CD4-positive, alpha-beta T cell treated with Interleukin-12 subunit alpha and Interleukin-12 subunit beta, for 1 hour (primary cell): ENCODE results near the gene SRRM2.
"Not testable (repeated sequence)": the region's sequence is repeated elsewhere in the genome, so short reads cannot be mapped to it uniquely, and the experiment has no call there.

Experiments used
- DNase-seq: peaks from one replicate; pipeline ENCODE4 v3.0.0-alpha.2; 2020

Gene SRRM2

DNA sequence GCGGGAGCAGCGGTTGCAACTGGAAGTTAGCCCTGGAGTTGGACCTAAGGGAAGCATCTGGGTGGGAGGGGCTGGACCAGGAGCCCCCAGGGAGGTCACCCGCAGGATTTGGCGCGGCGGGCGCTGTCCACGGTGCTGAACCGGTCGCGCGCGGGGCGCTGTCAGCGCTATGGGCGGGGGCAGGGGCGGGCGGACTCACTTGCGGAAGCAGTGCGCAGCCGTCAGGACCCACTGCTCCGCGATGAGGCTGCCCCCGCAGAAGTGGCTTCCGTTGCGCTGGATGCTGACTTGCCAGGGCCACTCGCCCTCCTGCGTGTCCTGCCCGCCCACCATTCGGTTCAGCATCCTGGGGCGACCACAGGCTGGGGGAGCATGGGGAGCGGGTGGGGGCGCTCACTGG is 36.9 kb upstream of the SRRM2 start:
- peak; percentile 84 for DNase-seq

- no peak for DNase-seq
Measured at GRCh38 chr16:2715966-2716885, 36.2 kb upstream of the SRRM2 start.

DNA sequence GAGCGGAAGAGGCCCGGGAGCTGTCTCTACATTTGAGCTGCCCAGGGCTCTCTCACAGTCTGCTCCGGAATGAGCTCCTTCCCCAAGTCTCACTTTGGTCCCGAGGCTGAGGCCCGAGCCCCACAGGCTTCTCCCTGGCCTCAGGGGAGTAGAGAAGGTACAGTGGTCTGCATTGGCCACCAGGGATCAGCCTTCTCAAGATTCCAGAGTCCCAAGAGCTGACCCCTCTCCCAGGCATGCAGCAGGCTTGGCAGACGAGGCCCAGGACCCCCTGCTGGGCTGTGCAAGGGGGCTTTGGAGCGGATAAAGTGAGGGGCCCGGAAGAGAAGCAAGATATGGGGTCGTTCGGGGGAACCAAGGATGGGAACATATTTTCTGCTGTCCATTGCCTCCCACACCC is 35.5 kb upstream of the SRRM2 start:
- DNase-seq: no peak

DNA sequence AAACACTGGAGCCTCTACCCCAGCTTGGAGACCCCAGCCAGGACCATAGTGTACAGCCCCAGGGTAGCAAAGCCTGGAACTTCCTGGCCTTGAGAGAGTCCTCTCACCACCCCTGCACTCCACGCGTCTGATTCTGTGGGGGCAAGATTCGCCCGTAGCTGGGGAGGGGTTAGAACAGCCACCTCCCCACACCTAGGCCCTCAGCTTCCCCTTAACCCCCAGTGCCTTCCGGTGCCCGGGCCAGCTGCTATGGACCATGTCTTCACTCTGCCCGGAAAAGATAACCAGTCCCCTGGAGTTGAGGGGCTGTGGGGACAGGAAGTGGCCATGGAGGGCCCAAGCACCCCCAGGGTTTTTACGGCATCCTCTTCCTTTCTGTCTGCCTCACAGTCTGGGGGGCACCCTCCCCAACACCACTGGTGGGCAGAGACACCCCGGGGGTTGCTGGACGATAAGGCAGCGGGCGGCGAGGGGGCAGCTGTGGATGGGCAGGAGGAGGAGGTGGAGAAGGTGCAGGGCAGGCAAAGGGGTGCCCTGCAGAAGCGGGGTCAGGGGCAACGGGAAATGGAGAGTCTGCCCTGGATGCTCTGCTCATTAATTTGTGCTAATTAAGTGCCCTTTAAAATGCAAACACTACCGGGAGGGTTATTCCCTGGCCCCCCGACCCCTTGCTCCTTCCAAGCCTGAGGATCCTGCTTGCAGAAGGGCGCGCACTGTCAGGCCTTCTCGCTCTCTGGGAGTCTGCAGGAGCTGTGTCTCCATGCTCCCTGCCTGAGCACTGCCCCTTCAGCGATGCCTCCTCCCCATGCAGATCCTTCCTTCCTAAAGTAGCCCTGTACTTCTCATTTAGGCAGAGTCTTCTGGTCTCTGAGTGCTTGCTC is 34.8 kb upstream of the SRRM2 start:
- DNase-seq: no peak

DNA sequence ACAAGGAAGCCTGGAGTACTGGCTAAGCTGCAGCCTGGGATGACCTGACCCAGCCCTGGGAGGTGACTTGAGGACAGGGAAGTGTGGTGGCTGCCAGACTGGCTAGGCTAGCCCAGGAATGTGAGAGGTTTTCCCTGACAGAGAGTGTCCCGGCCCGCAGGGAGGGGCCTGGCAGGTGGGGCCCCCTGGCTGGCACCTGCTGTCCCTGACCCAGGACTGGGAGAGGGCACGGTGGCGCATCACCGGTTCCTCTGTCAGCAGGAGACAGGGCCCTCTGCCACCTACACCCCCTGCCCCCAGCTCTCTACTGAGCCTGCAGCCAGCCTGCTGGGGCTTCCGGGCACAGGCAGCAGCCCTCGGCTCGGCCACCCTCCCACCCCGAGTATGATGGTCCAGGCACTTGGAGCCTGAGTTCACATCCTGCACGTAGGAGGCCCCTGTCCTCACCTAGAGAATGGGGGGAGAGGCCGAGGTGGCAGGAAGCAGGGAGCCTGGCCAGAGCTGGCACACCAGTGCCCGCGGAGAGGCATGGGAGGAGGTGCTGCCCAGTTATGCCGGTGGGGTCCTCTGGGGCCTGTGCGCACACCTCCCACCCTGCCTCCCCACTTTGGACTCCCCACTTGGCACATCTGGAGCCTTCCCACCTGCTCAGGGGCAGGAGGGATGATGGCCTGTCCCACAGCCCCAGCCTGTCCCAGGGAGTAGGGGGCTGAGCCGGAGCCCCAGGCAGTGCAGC is 32.9 kb upstream of the SRRM2 start:
- no peak for DNase-seq

DNA sequence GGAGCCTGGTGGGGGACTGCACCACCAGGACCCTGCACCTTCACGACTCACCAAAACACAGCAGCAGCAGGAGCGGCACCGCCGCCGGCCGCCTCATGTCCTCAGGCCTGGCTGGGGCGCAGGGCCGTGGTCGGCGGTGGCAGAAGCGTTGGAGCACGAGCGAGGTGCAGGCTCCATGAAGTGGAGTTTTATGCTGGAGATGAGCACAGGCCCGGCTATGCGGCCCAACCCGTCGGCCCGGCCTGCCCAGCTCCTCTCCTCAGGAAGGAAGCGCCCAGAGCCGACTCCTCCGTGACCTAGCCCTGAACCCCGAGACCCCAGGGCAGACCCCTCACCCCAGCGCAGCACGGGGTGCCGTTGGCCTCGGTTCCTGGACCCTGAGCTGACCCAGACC is 32.4 kb upstream of the SRRM2 start, which contains the start of gene PRSS27:
Gene PRSS27, minus strand, starts transcription at position 161 of the 394 bp plus-strand sequence. Its CDS starts 64 bp downstream, at position 97.
- no peak for DNase-seq

GRCh38 chr16:2720719-2721633 is 31.5 kb upstream of the SRRM2 start:
- peak; percentile 91 for DNase-seq

DNA sequence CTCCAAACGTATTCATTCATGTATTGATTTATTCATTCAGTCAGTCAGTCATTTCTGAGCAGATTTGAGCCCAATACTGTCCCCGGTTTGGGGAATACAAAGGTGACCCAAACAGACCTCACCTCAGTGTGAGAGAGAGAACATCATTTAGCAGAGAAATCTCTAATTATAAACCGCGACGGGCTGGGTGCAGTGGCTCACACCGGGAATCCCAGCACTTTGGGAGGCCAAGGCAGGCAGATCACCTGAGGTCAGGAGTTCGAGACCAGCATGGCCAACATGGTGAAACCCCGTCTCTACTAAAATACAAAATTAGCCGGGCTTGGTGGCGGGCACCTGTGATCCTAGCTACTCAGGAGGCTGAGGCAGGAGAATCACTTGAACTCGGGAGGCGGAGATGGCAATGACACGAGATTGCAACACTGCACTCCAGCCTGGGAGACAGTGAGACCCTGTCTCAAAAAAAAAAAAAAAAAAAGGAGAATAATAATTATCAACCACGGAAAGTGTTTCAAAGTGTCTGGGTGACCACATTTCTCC is 30.7 kb upstream of the SRRM2 start:
- DNase-seq: not testable (repeated sequence)

DNA sequence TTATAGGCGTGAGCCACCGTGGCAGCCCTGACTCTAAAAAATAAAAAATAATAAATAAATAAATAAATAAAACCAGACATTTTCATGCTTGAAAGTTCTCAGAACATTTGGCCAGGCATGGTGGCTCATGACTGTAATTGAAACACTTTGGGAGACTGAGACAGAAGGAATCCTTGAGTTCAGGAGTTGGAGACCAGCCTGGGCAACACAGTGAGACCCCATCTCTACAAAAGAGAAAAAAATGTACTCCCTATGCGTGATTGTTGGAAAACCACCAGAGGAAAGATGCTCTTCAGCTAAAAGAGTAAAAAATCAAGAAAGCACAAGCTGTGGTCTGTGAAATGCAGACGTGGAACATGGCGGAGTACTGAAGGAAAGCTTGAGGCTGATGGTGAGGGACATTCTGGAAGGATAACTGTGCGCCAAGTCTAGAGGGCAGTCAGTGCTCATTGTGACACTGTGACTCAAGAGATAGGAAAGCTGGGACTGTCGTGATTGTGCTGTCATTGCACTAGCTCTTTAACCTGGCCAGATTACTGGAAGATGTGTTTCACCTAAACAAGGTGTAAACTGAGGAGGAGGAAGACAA is 28.3 kb upstream of the SRRM2 start:
- DNase-seq: no peak

DNA sequence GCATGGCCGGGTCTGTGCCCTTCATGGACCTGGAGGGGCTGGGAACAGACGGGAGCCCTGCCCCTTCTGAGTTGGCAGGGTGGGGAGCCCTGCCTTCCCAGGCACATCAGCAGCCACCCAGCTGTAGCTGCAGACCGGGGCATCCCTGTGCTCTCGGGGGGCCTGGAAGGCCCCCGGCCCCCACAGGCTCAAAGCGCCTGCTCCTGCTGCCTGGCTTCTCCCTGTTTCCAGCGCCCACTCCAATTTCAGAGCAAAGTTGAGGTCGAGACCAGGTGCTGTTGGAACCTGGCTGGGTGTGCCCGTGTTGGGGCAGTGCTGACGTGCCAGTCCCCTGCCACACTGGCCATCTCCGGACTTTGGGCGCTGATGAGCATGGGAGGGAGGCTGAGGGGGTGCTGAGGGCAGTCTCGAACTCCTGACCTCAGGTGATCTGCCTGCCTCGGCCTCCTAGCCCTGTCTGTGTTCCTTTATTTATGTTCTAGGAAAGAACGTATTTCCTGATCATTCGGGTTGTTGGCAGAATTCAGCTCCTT is 27.6 kb upstream of the SRRM2 start:
- DNase-seq: no peak

DNA sequence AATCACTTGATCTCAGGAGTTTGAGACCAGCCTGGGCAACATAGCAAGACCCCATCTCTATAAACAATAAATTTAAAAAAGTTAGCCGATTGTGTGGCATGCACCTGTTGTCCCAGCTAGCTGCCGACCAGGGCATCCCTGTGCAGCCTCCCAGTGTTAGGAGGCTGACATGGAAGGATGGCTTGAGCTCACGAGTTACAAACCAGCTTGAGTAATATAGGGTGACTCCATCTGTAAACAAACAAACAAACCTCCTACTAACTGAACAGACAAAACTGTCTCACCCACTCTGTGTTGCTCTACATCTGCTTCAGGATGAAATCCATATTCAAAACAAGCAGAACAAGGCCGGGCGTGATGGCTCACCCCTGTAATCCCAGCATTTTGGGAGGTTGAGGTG is 25.5 kb upstream of the SRRM2 start:
- DNase-seq: no peak

DNA sequence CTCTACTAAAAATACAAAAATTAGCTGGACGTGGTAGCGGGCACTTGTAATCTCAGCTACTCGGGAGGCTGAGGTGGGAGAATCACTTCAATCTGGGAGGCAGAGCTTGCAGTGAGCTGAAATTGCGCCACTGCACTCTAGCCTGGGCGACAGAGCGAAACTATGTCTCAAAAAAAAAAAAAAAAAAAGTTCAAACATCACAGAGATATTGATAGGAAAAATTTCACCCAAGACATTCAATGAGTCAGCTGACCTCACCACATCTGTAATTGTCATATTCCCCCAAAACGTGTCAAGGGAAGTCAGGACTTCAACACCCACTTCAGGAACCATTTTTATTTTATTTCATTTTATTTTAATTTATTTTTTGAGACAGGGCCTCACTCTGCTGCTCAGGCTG is 24.4 kb upstream of the SRRM2 start:
- no peak for DNase-seq

DNA sequence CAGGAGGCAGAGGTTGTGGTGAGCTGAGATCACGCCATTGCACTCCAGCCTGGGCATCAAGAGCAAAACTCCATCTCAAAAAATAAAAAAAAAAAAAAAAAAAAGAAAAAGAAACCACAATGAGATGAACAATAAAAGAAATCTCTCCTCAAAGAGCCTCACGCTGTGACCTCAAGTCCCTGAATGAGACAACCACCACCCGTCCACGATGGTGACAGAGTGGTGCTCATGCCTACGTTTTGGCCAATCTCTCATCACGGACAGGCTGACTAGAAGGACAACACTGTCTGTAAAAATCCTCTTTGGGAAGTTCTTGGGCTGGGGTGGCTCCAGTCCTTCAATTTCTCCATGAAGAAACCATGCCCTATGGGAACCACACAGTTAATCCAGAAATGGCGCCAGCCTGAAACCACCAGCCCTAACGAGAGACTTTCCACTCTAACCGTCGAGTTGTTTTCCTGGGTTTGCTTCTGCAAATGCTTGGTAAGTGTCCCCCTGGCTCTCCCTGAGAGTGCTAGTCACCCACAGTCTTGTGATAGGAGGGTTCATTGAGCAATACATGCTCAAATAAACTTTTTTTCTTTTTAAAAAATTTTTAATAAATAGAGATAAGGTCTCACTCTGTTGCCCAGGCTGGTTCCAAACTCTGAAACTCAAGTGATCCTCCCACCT is 17.5 kb upstream of the SRRM2 start:
- no peak for DNase-seq

- DNase-seq: no peak
Measured at GRCh38 chr16:2736476-2737237, 15.8 kb upstream of the SRRM2 start.

DNA sequence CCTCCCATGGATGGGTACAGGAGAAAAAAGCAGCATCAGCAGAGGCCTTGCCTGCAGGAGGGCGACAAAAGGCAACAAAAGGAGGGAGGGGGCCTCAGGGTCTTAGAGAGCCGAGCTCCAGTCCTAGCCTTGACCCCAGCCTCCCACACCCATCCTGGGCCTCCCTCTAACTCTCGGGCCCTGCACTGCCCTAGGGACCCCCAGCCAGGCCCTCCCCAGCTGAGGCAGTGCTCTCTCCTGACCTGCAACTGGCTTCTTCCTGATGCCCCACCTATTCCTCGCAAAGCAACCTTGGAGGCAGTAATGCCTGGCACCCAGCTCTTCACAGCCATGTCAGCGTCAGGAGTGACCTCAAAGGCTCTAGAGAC is 15.2 kb upstream of the SRRM2 start:
- DNase-seq: no peak

- DNase-seq: no peak
Measured at GRCh38 chr16:2737895-2738418, 14.5 kb upstream of the SRRM2 start.

GRCh38 chr16:2738615-2739014 is 13.8 kb upstream of the SRRM2 start:
- DNase-seq: no peak

- DNase-seq: no peak
Measured at GRCh38 chr16:2739625-2740430, 12.6 kb upstream of the SRRM2 start.
